ENCODE measurements around the gene PES1.

DNA sequence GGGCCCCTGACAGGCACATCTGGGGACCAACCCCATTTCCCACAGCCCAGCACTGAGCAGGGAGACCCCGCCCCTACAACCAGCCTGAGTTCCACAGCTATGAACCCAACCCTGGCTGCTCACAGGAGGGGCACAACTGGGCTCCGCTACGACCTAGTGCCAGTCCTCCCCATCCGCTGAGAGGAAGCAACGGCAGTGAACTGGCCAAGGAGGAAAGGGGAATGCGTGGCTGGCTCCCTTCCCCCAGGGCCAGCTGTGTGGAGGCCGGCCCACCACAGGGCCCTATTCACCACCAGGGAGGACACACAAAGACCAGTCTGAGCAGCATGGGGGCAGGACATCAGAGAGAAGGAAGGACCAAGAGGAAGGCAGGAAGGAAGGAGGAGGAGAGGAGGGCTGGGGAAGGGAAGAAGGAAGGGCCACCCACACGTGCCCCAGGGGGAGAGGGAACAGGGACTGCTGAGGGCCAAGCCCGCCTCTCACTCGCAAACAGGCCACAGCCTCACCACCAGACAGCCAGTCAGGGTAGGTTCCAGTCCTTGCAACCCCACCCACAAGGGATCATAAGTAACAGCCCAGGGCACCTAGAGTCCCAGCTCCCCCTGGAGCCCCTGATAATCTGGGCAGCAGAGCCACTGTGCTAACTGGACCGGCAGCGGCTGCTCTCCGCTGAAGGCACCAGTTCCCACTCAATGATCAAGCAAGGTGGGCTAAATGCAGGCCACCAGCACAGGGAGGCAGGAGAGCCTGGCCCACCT is 8.7 kb downstream of the PES1 start:
- no peak for TF ChIP-seq ZNF274 (IDR thresholded peaks at IDR 0.05; ENCODE audit: low read depth, low read length)
- TF ChIP-seq YY1 (IDR thresholded peaks at IDR 0.05; ENCODE audit: insufficient read depth, insufficient read length), result no peak
- no peak for TF ChIP-seq SUZ12 (IDR thresholded peaks at IDR 0.05; ENCODE audit: extremely low read depth, insufficient read depth, insufficient read length)

Measured in NT2/D1 (cell line).